NCI-H446 (cell line): Measurements from ENCODE around the gene SELP.
"Not testable (repeated sequence)": the region's sequence is repeated elsewhere in the genome, so short reads cannot be mapped to it uniquely, and the experiment has no call there.

Source experiments
- DNase-seq, 2 experiments: peaks; one replicate each; lab custom pipeline; 2025; lab: John Stamatoyannopoulos, UW

The SELP gene

DNA sequence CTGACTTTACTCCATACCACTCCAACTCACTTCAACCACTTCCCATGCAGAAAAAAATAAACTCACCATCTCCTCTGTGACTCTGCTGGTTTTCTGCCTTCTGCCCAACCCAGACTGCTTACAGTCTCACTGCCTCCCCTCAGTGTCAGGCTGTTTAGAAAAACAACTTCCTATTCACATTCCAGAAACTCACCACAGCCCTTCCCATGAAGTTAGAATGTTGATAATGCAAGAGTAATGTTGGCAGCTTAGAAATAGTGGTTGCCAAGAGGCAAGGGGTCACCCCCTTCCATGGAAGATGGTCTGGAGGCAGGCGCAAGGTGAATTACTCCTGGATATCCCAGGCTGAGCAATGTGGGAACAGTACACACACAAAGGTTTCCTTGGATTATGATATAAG, at the start of gene SELP:
Gene SELP, minus strand, starts transcription at position 119 of the 400 bp plus-strand sequence. Its CDS starts 50 bp downstream, at position 69.
- no peak for DNase-seq

DNA sequence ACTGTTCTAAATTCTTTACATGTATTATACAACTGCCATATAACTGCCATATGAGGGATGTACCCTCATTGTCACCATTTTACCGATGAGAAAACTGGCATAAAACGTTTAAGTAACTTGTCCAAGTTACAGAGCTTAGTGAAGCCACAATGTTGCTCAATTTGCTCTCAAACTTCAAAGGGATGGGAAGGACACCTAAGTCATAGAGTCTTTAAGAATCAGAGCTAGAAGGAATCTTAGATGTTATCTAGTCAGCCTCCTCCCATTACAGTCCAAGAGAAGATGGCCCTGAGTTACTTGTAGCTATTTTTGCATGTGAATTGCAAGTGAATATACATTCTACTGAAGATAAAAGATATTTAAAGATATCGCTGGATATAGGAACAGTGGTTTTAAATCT, 49.8 kb upstream of the SELP start:
- no peak for DNase-seq

DNA sequence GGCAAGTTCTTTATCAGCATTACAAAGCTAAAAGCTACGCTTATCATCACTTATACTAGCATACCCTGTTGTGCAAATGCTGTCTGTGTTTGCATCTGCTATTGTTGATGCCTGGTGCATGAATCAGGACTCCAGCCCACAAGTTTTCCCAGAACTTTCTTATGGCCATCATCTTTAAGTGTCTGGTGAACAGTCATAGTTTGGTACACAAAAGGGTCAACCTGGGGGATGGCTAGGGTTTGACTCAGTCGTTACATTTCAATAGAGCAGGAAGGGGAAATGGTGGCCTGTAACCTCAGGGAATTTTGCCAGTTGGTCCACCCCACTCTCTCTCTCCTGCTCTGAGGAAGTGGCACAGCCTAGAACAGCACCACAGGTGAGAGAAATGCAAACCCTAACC, 46.1 kb upstream of the SELP start:
- DNase-seq = no peak

DNA sequence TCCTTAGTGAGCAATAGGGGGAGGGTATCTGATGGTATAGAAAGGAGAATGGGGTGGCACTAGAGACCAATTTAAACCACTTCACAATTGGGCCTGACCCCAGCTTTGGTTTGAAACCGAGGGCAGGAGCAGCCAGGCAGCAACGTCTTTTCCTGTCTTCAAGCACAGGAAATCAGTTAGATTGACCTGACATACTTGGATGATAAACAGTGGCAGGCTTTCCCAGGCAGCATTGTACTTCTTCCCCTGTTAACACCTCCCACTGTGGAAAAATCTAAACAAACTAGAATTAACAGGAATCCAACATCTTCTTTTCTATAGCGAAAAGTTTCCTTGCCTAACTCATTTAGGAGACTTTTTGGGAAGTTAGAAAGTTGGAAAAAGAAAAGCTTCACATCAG, 40.9 kb upstream of the SELP start:
- no peak for DNase-seq

GRCh38 chr1:169670244-169670643, 40.3 kb upstream of the SELP start:
- DNase-seq = not testable (repeated sequence)

DNA sequence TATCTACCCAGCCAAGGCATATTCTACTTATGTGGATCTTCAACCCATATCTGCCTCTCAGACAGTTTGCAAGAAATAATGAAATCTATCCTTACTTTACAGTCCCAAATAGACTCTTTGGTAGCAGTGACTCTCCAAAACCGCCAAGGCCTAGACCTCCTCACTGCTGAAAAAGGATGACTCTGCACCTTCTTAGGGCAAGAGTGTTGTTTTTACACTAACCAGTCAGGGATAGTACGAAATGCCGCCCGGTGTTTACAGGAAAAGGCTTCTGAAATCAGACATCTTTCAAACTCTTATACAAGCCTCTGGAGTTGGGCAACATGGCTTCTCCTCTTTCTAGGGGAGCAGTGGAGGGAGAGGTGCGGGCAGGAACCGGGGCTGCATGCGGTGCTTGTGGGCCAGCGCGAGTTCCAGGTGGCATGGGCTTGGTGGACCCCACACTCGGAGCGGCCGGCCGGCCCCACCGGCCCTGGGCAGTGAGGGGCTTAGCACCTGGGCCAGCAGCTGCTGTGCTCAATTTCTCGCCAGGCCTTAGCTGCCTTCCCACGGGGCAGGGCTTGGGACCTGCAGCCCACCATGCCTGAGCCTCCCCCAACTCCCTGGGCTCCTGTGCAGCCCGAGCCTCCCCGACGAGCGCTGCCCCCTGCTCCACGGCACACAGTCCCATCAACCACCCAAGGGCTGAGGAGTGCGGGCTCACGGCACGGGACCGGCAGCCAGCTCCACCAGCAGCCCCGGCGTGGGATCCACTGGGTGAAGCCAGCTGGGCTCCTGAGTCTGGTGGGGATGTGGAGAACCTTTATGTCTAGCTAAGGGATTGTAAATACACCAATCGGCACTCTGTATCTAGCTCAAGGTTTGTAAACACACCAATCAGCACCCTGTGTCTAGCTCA, 38.0 kb upstream of the SELP start:
- DNase-seq = not testable (repeated sequence)

GRCh38 chr1:169667227-169667639, 37.3 kb upstream of the SELP start:
- not testable (repeated sequence) for DNase-seq

- not testable (repeated sequence) for DNase-seq
Measured at GRCh38 chr1:169662680-169663079, 32.8 kb upstream of the SELP start.

DNA sequence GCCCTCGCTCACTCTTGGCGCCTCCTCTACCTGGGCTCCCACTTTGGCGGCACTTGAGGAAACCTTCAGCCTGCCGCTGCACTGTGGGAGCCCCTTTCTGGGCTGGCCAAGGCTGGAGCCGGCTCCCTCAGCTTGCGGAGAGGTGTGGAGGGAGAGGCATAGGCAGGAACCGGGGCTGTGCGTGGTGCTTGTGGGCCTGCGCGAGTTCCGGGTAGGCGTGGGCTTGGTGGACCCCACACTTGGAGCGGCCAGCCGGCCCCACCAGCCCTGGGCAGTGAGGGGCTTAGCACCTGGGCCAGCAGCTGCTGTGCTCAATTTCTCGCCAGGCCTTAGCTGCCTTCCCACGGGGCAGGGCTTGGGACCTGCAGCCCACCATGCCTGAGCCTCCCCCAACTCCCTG, 31.1 kb upstream of the SELP start:
- DNase-seq = not testable (repeated sequence)

DNA sequence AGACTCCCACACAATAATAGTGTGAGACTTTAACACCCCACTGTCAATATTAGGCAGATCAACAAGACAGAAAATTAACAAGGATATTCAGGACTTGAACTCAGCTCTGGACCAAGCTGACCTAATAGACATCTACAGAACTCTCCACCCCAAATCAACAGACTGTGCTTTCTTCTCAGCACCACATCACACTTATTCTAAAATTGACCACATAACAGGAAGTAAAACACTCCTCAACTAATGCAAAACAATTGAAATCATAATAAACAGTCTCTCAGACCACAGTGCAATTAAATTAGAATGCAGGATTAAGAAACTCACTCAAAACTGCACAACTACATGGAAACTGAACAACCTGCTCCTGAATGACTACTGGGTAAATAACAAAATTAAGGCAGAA, 28.9 kb upstream of the SELP start:
- not testable (repeated sequence) for DNase-seq

DNA sequence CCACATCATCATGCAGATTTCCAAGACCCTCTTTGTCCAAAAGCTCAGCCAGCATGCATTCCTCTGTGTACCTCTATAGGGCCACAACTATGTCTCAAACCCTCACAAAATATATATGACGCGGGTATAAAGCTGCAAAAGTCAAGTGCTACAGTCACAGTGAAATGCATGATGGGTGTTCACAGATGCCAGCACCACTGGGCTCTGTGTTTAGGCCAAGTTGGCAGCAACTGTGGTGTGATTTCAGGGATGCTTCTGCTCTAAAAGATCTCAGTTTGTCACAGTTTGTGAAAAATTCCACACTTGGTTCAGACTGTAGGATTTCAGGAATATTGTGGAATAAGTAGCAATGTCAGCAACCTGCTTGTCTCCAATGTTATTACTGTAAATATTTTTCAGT, 23.9 kb upstream of the SELP start:
- no peak for DNase-seq

DNA sequence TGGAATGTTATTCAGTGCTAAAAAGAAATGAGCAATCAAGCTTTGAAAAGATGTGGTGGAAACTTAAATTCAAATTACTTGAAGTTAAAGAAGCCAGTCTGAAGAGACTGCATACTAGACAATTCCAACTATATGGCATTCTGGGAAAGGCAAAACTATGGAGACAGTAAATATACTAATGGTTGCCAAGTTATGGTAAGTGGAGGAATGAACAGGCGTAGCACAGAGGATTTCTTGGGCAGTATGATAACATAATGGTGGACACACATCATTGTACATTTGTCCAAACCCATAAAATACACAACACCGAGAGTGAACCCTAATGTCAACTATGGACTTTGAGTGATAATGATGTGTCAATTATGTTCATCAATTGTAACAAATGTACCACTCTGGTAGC, 21.1 kb upstream of the SELP start:
- no peak for DNase-seq

DNA sequence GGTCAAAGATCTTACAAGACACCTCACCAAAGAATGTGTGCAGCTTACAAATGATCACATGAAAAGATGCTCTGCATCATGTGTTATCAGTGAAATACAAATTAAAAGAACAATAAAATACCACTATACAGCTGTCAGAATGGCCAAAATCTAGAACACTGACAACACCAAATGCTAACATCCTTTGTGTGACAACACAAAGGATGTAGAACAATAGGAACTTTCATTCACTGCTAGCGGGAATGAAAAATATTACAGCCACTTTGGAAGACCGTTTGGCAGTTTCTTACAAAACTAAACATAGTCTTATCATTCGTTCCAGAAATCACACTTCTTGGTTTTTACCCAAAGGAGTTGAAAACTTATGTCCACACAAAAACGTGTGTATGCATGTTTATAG, 20.6 kb upstream of the SELP start:
- no peak for DNase-seq

DNA sequence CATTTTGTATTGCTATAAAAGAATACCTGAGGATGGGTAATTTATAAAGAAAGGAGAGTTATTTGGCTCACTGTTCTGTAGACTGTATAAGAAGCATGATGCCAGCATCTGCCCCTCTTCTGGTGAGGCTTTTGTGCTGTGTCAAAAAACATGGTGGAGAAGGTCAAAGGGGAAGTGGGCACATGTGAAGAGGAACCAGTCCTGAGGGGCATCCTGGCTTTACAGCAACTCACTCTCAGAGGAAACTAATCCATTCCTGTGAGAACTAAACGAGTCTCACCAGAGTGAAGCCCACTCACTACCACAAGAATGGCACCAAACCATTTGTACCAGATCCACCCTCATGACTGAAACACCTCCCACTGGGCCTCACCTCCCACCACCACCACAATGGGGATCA, 18.8 kb upstream of the SELP start:
- DNase-seq = no peak

DNA sequence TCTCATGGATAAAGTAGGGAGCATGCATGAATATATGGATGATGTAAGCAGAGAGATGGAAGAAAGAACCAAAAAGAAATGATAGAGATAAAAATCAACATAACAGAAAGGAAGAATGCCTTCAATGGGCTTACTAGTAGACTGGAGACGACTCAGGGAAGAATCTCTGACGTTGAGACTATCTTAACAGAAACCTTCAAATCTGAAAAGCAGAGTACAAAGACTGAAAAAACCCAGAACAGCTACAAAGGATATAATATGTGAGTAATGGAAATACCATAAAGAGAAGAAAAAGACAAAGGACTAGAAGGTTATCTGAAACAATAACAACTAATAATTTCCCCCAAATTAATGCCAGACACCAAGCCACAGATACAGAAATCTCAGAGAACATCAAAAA, 18.3 kb upstream of the SELP start:
- DNase-seq = no peak

- no peak for DNase-seq
Measured at GRCh38 chr1:169647512-169647911, 17.6 kb upstream of the SELP start.

GRCh38 chr1:169644297-169644696, 14.4 kb upstream of the SELP start:
- no peak for DNase-seq

DNA sequence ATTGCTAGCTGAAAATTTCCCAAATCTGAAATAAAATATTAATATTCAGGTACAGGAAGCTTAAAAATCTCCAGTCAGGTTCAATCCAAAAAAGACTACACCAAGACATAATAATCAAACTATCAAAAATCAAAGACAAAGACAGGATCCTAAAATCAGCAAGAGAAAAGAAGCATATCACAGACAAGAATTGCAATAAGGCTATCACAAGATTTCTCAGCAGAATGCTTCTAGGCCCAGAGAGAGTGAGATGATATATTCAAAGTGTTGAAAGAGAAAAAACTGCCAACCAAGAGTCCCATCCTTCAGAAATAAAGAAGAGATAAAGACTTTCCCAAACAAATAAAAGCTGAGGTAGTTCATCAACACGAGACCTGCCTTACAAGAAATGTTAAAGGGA, 5.0 kb upstream of the SELP start:
- no peak for DNase-seq

DNA sequence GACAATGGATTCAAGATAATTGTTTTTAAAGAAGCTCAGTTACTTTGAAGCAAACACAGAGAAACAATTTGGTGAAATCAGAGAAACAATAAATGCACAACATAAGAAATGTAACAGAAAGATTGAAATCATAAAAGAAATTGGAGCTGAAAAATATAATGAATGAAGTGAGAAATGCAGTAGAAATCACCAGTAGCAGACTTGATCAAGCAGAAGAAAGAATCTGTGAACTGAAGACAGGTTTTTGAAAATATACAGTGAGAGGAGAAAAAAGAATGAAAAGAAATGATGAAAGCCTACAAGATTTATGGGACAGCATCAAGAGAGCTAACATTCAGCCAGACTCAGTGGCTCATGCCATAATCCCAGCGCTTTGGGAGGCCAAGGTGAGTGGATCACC, 4.2 kb upstream of the SELP start:
- DNase-seq = no peak

GRCh38 chr1:169631249-169631648, 1.3 kb upstream of the SELP start:
- no peak for DNase-seq

DNA sequence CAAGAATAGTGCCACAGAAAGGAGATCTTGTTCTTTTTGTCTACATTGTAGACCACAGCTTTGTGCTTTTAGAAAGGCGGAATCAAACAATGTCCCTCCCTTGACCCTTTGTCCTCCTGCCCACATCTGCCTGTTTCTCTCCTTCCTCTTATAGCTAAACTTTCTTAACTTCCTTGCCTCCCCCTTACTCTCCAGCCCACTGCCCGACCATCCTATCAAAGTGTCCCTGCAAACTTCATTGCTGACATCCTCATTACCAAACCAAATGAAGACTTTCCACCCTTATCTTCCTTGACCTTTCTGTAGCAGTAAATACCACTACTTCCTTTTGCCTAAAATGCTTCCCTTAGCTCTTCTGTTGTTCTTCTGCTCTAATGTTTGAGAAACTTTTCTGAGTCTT, 5.0 kb downstream of the SELP start:
- DNase-seq = no peak

- DNase-seq = no peak
Measured at GRCh38 chr1:169624122-169624521, 5.8 kb downstream of the SELP start.

DNA sequence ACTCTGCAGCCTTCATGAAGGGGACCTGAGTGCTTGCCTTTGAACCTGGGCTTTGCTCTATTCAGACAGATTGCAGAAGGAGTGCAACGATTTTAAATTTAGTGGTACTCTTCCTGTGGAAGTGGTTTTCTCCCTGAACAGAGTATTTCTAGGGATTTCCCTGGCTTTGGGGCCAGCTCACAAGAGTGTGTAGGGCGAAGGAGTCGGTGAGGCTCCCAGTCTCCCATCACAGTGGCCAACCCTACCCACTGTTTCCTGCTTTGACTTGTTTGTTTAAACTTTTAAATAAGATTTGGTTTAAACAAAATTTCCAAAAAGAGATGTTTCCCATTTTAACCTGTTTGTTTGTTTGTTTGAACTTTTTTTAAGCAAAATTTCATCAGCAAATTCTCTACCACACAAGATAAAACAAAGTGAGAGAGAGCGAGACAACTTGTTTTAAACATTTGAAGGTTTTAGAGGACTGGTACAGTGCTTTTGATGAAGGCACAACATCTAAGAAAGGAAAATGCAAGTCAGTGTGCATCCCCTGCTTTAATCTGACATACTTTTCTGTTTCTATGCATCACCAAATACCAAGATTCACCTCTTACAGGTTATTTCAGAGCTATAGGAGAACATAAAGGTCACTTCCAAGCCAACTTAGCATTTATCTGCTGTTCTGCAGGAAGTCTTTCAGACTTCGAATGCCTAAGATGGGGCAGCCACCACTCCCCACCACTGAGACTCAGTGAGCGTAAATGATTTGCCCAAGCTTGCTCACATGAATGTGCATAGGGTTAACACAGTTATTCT, 6.6 kb downstream of the SELP start:
- DNase-seq = no peak
